ENCODE data around the gene CHEK2.
A peak's percentile ranks its signal among the peaks of the same experiment; 100 is the strongest.

Gene CHEK2

DNA sequence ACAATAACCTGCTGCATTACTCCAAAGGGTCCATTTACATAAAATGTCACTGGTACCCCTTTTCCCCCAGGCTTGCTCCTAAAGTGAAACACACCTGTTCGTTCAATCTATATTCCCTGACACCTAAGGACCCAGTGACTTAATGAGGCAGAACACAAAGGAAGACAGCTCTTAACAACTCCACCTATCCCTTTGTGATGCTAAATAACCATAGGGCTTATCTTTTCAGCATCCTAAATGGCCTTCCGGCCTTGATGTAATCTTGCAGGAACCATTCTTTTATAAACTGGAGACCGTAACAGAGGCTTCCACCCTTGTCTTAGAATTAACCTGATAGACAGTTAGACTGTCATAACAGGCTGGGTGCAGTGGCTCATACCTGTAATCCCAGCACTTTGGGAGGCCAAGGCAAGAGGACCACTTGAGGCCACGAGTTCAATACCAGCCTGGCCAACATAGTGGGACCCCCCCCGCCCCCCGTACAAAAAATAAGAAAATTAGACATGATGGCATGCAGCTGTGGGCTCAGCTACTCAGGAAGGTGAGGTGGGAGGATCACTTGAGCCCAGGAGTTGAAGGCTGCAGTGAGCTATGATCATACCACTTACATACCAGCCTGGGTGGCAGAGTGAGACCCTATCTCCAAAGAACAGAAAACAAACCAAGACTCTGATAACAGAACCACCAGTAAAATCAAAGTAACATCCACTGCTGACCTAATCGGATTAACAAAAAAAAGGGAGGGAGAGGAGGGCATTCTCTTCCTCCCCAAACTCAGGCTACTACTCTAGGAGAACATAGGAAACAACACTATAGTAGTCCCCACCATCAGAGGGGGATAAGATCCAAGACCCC, 5.1 kb downstream of the CHEK2 start:
- Mint-ChIP-seq H3K27ac (no peak overlapping the region), H3K36me3 (ENCODE audit: low read depth) (peaks cover 14% of the 10 kb centered on the region), H3K27me3 (ENCODE audit: low read depth) (no peaks in the 10 kb centered on the region), H3K4me1 (peaks cover 4% of the 10 kb centered on the region), H3K4me3 (no peak overlapping the region), H3K9me3 (no peaks in the 10 kb centered on the region)
- TF ChIP-seq, protein P1, sequence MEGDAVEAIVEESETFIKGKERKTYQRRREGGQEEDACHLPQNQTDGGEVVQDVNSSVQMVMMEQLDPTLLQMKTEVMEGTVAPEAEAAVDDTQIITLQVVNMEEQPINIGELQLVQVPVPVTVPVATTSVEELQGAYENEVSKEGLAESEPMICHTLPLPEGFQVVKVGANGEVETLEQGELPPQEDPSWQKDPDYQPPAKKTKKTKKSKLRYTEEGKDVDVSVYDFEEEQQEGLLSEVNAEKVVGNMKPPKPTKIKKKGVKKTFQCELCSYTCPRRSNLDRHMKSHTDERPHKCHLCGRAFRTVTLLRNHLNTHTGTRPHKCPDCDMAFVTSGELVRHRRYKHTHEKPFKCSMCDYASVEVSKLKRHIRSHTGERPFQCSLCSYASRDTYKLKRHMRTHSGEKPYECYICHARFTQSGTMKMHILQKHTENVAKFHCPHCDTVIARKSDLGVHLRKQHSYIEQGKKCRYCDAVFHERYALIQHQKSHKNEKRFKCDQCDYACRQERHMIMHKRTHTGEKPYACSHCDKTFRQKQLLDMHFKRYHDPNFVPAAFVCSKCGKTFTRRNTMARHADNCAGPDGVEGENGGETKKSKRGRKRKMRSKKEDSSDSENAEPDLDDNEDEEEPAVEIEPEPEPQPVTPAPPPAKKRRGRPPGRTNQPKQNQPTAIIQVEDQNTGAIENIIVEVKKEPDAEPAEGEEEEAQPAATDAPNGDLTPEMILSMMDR (IDR thresholded peaks at IDR 0.05; ENCODE audit: unreplicated experiment in 3 of 3), result no peak

DNA sequence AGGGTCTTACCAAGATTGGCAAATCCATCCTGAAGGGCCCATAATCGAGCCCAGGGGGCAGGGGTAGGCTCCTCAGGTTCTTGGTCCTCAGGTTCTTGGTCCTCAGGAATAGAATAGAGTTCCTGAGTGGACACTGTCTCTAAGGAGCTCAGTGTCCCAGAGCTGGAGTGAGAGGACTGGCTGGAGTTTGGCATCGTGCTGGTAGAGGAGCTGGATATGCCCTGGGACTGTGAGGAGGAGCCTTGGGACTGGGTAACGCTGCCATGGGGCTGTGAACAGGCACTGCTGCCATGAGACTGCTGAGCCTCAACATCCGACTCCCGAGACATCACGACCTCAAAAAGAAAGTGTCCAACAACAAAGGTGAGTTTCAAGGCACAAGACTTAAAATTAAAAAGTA, 7.2 kb downstream of the CHEK2 start:
- Mint-ChIP-seq H3K4me1 (no peaks in the 10 kb centered on the region), H3K9me3 (no peaks in the 10 kb centered on the region), H3K36me3 (ENCODE audit: low read depth) (peaks cover 14% of the 10 kb centered on the region), H3K4me3 (no peak overlapping the region), H3K27me3 (ENCODE audit: low read depth) (no peaks in the 10 kb centered on the region), H3K27ac (no peak overlapping the region)
- TF ChIP-seq, protein P1 (IDR thresholded peaks at IDR 0.05; ENCODE audit: unreplicated experiment in 3 of 3), result no peak

DNA sequence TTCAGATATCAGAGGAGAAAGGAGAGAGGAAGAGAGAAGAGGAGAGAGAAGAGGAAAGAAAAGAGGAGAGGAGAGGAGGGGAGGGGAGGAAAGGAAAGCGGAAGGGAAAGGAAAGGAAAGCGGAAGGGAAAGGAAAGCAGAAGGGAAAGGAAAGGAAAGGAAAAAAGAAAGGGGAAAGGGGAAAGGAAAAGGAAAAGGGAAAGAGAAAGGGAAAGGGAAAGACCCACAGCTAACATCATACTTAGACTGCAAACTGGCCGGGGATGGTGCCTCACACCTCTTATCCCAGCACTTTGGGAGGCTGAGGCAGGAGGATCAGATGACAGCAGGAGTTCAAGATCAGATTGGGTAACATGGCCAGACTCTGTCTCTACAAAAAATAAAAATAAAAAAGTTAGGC, 11.4 kb downstream of the CHEK2 start:
- H3K27me3 Mint-ChIP-seq (ENCODE audit: low read depth), result no peaks in the 10 kb centered on the region
- peaks cover 22% of the 10 kb centered on the region for H3K36me3 Mint-ChIP-seq (ENCODE audit: low read depth)
- H3K9me3 Mint-ChIP-seq, result no peaks in the 10 kb centered on the region
- no peaks in the 10 kb centered on the region for H3K4me1 Mint-ChIP-seq
- H3K27ac Mint-ChIP-seq, result no peak overlapping the region
- TF ChIP-seq, protein P1 (IDR thresholded peaks at IDR 0.05; ENCODE audit: unreplicated experiment in 3 of 3), result no peak
- H3K4me3 Mint-ChIP-seq, result no peak overlapping the region

DNA sequence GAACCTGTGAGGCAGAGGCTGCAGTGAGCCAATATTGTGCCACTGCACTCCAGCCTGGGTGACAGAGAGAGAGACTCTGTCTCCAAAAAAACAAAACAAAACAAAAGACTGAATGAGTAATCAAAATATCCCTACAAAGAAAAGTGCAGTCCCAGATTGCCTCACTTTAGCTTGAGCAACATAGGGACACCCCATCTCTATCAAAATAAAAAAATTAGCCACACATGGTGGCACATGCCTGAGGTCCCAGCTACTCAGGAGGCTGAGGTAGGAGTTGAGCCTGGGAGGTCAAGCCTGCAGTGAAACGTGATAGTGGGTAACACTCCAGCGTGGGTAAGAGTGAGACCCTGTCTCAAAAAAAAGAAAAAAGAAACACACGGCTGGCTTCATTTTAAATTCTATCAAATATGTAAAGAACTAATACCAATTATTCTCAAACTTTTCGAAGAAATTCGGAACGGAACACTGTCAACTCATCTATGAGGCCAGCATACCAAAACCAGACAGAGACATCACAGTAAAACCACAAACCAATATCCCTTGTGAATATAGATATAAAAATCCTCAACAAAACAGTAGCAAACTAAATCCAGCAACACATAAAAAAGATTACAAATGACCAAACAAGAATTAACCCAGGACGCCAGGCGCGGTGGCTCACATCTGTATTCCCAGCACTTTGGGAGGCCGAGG, 12.9 kb downstream of the CHEK2 start:
- Mint-ChIP-seq H3K4me1 (no peaks in the 10 kb centered on the region), H3K27me3 (ENCODE audit: low read depth) (no peaks in the 10 kb centered on the region), H3K36me3 (ENCODE audit: low read depth) (peaks cover 24% of the 10 kb centered on the region), H3K9me3 (no peaks in the 10 kb centered on the region), H3K4me3 (no peak overlapping the region), H3K27ac (peak overlapping the region in 1 of 3 experiments; percentile 20)
- TF ChIP-seq, protein P1 (IDR thresholded peaks at IDR 0.05; ENCODE audit: unreplicated experiment in 3 of 3), result no peak

DNA sequence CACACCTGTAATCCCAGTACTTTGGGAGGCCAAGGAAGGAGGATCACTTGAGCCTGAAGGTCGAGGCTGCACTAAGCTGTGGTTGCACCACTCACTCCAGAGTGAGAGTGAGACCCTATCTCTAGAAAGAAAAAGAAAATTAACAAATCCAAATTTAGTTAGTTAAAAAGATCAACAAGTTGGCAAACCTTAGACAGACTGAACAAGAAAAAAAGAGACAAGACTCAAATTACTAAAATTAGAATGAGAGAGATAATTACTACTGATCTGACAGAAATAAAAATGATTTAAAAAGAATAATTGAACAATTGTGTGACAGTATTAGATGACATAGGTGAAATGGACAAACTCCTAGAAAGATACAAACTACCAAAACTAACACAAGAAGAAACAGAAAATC, 13.6 kb downstream of the CHEK2 start:
- H3K27ac Mint-ChIP-seq, result peak overlapping the region in 1 of 3 experiments; percentile 31
- no peaks in the 10 kb centered on the region for H3K4me1 Mint-ChIP-seq
- no peaks in the 10 kb centered on the region for H3K27me3 Mint-ChIP-seq (ENCODE audit: low read depth)
- no peaks in the 10 kb centered on the region for H3K9me3 Mint-ChIP-seq
- TF ChIP-seq, protein P1 (IDR thresholded peaks at IDR 0.05; ENCODE audit: unreplicated experiment in 3 of 3), result no peak
- peaks cover 24% of the 10 kb centered on the region for H3K36me3 Mint-ChIP-seq (ENCODE audit: low read depth)
- H3K4me3 Mint-ChIP-seq, result no peak overlapping the region
